Peyer's patch (tissue), 4 donors: Measurements from ENCODE around the gene TTBK2.

Experiments used
- POLR2A ChIP-seq, 2 donors: fragments of 450-650 bp; IDR thresholded peaks; one replicate each; pipeline ENCODE4 v1.5.1; 2017; ENCODE audit warnings: antibody characterized with exemption in 2 of 2, mild to moderate bottlenecking in 2 of 2, moderate library complexity in 2 of 2
- TF ChIP-seq, protein P1 (sequence below), 6 experiments: fragments of 450-650 bp in 4 of 6; fragments of 200-600 bp in 2 of 6; sonication (generic) in 1 of 6; IDR thresholded peaks; one replicate each; pipeline ENCODE4 v1.5.1; 2017 to 2019; ENCODE audit warnings: antibody characterized with exemption in 6 of 6, mild to moderate bottlenecking in 3 of 6, moderate library complexity in 1 of 6

DNA sequence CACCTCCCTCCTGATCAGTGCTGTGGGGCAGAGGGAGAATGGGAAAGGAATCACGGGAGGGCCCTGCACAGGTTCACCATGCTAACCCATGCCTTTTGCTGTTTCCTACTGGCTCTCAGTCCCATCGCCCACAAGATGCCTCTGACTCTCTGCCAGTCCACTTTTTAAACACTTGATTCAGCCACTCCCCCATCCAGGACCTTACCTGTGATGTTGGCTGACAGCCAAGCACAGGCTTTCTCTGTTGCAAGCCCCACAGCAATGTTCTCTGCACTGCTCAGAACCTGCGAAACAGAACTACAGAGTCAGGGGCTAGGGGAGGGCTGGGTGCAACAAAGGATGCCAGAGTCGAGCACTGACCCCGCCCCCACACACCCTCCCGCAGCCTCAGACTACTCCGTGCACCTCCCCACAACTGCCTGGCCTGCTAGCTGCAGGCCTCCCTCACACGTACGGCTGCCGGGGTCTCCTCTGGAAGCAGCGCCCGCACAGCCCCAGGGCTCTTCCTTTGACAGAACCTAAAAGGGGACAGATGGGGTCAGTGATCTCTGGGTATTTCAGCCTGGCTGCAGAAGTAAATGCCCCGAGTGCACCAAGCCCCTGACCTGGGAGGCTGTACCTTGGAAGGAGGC, 192.7 kb downstream of the TTBK2 start:
- TF ChIP-seq, protein P1, sequence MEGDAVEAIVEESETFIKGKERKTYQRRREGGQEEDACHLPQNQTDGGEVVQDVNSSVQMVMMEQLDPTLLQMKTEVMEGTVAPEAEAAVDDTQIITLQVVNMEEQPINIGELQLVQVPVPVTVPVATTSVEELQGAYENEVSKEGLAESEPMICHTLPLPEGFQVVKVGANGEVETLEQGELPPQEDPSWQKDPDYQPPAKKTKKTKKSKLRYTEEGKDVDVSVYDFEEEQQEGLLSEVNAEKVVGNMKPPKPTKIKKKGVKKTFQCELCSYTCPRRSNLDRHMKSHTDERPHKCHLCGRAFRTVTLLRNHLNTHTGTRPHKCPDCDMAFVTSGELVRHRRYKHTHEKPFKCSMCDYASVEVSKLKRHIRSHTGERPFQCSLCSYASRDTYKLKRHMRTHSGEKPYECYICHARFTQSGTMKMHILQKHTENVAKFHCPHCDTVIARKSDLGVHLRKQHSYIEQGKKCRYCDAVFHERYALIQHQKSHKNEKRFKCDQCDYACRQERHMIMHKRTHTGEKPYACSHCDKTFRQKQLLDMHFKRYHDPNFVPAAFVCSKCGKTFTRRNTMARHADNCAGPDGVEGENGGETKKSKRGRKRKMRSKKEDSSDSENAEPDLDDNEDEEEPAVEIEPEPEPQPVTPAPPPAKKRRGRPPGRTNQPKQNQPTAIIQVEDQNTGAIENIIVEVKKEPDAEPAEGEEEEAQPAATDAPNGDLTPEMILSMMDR (IDR thresholded peaks at IDR 0.05): no peak
- no peak for TF ChIP-seq POLR2A (IDR thresholded peaks at IDR 0.05)
